Endothelial cell of umbilical vein (primary cell): ENCODE measurements around the gene TRPM5. TPM values are rescaled to one million over a fixed set of nuclear protein-coding genes. Genes with fewer than 3 reads are reported as not detected.

Experiments
- BruUV-seq: library from RNA; stranded (reverse); fragments of 400-500 nt; replicated peaks from 2 replicates; lab custom pipeline; 2021; lab: Mats Ljungman, UMichigan
- CTCF ChIA-PET: fragments of 300-600, 350-600 bp; sonication (Branson Sonifier 250); formaldehyde crosslinking; loops from one replicate; lab custom pipeline; 2021; ENCODE audit warnings: antibody characterized with exemption, inconsistent platforms; lab: Charles Lee
- POLR2A ChIA-PET: fragments of 300-600, 350-600 bp; sonication (Branson Sonifier 250); formaldehyde crosslinking; loops from one replicate; lab custom pipeline; 2021; ENCODE audit warnings: antibody characterized with exemption, inconsistent platforms; lab: Charles Lee
- DNase-seq: peaks from one replicate; pipeline ENCODE4 v3.0.0-alpha.2; 2011; ENCODE audit warnings: low read depth, low spot score
- FAIRE-seq: peaks from 2 replicates; lab custom pipeline; 2011; peaks lifted over from hg19 to GRCh38; lab: Jason Lieb, UNC
- H2AFZ ChIP-seq: 2 replicates; pipeline ENCODE4 v1.6.0; 2012; ENCODE audit warnings: low read depth, low read length, control low read depth, inconsistent platforms
- H3K27ac ChIP-seq: 2 replicates; pipeline ENCODE4 v1.5.1; 2011; ENCODE audit warnings: low read depth, mild to moderate bottlenecking, control low read depth, low read length, moderate library complexity; ENCODE audit not compliant: insufficient read depth
- H3K27me3 ChIP-seq, 2 experiments: 2 replicates each; pipeline versions ENCODE4 v1.6.0 to v1.6.1; 2011; ENCODE audit warnings: low read length in 2 of 2, mixed read lengths in 1 of 2; ENCODE audit not compliant: control insufficient read depth in 2 of 2, insufficient read depth in 2 of 2
- H3K36me3 ChIP-seq, 2 experiments: 2 replicates in 1 of 2; 3 replicates in 1 of 2; pipeline ENCODE4 v1.5.1; 2011; ENCODE audit warnings: low read length in 2 of 2, mild to moderate bottlenecking in 1 of 2, moderate library complexity in 1 of 2; ENCODE audit not compliant: control insufficient read depth in 2 of 2, insufficient read depth in 2 of 2; ENCODE audit errors: extremely low read depth in 1 of 2
- H3K4me1 ChIP-seq: 3 replicates; pipeline ENCODE4 v1.5.1; 2011; ENCODE audit warnings: mild to moderate bottlenecking, low read length; ENCODE audit not compliant: control insufficient read depth, insufficient read depth; ENCODE audit errors: extremely low read depth
- H3K4me2 ChIP-seq: 2 replicates; pipeline ENCODE4 v1.6.1; 2011; ENCODE audit warnings: low read length, control low read depth, mixed read lengths; ENCODE audit not compliant: insufficient read depth
- H3K4me3 ChIP-seq, 3 experiments: fragments of 200-600 bp in 1 of 3; sonication (generic), shearing (Covaris generic) in 1 of 3; replicated peaks in 1 of 3; 2 replicates each; pipeline ENCODE4 v1.5.1; 2011 to 2016; ENCODE audit warnings: control low read depth in 3 of 3, low read length in 3 of 3, mild to moderate bottlenecking in 2 of 3, inconsistent platforms in 1 of 3, low read depth in 1 of 3, moderate library complexity in 1 of 3; ENCODE audit not compliant: insufficient read depth in 1 of 3
- H3K79me2 ChIP-seq: 2 replicates; pipeline ENCODE4 v1.6.0; 2012; ENCODE audit warnings: low read length, inconsistent platforms; ENCODE audit not compliant: control insufficient read depth, insufficient read depth
- H3K9ac ChIP-seq: replicated peaks from 2 replicates; pipeline ENCODE3; 2011; ENCODE audit warnings: low read length, control low read depth; ENCODE audit not compliant: insufficient read depth; ENCODE audit errors: extremely low read depth
- H3K9me1 ChIP-seq: replicated peaks from 3 replicates; pipeline ENCODE4 v1.6.0; 2011; ENCODE audit warnings: mild to moderate bottlenecking, low read length; ENCODE audit not compliant: control insufficient read depth, insufficient read depth; ENCODE audit errors: extremely low read depth
- H3K9me3 ChIP-seq: replicated peaks from 2 replicates; pipeline ENCODE4 v1.5.1; 2012; ENCODE audit warnings: low read length, inconsistent platforms; ENCODE audit not compliant: control insufficient read depth, insufficient read depth
- H4K20me1 ChIP-seq: replicated peaks from 2 replicates; pipeline ENCODE3; 2011; ENCODE audit warnings: mild to moderate bottlenecking, low read length; ENCODE audit not compliant: control insufficient read depth, insufficient read depth; ENCODE audit errors: extremely low read depth
- GATA2 ChIP-seq: IDR thresholded peaks from 2 replicates; pipeline ENCODE4 v1.7.0; 2011; ENCODE audit warnings: low read depth, mild to moderate bottlenecking, moderate library complexity, mixed read lengths, low read length; ENCODE audit not compliant: insufficient read length, insufficient read depth
- JUN ChIP-seq: IDR thresholded peaks from 2 replicates; pipeline ENCODE4 v1.6.1; 2011; ENCODE audit warnings: borderline replicate concordance, low read depth; ENCODE audit not compliant: insufficient read length, insufficient read depth
- MAX ChIP-seq: IDR thresholded peaks from 2 replicates; pipeline ENCODE4 v1.6.1; 2011; ENCODE audit not compliant: insufficient read depth, insufficient read length
- dilution Hi-C: fragments of 300-500 bp; cut with MboI; formaldehyde crosslinking; loops from one replicate; pipeline ENCODE4 v1.15.0; 2019; ENCODE audit warnings: low sequenced_read_pairs; ENCODE audit not compliant: extremely low pct_ligation_motif_present
- intact Hi-C: fragments of 100-400 bp; cut with micrococcal nuclease; formaldehyde crosslinking; loops from one replicate; pipeline ENCODE4 v1.10.0; 2022
- polyA plus RNA-seq, 4 experiments: library from polyadenylated mRNA; depleted of rRNA in 3 of 4; stranded (reverse) in 3 of 4; unstranded in 1 of 4; fragments of >200 nt; gene quantifications; 2 replicates each; pipeline versions ENCODE4 v1.2.1 to v1.2.3, GENCODE V29; 2011 to 2012; ENCODE audit warnings: missing spikeins in 1 of 4
- total RNA-seq: library from RNA; stranded (reverse); gene quantifications from 2 replicates; pipeline ENCODE4 v1.2.3, GENCODE V29; 2021

The TRPM5 gene
- total and polyA plus RNA-seq, 2 donors (not counting 3 experiments of a cell fraction or from before 2014, with no cell fraction given), result not detected

DNA sequence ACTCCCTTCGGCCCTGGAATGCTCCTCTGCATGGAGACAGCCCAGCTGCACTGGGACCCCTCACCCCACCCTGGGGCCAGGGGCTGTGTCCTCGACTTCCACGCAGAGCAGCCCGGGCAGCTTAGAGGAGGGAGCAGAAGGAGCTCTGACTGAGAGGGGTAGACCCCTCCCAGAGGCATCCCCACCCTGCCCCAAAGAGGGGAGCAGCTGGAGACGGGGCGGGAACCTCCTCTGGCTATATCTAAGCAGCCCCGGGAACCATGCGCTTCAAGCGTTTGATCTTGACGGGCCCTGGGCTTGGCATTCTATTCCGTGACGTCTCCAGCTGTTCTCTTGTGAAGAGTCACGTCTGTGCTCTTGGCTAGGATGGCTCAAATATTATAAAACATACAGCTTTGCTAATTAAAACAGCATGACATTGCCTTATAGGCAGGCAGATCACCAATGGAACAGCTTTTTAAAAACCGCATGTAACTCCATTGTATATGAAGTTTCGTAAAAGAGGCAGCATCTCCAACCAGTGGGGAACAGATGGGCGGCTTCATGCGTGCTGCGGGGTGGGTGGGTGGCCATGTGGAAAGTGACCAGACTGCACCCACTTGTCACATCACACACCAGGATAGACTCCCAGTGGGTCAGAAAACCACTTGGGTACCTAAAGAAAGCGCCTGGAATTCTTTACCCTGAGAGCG, 8.2 kb upstream of the TRPM5 start:
- Histone ChIP-seq H3K27ac (no peak overlapping the region), H2AFZ (no peak overlapping the region), H3K9me1 (no peaks in the 10 kb centered on the region), H4K20me1 (no peaks in the 10 kb centered on the region), H3K4me3 (no peak overlapping the region), H3K9me3 (no peaks in the 10 kb centered on the region), H3K79me2 (no peaks in the 10 kb centered on the region), H3K36me3 (no peaks in the 10 kb centered on the region), H3K4me2 (no peak overlapping the region), H3K27me3 (no peaks in the 10 kb centered on the region), H3K4me1 (no peaks in the 10 kb centered on the region), H3K9ac (no peak overlapping the region)
- BruUV-seq, result no TSS peak
- DNase-seq (no peak), FAIRE-seq (no peak)
- ChIA-PET CTCF (no interaction called here), POLR2A (no interaction called here)
- TF ChIP-seq GATA2 (no peak), JUN (no peak), MAX (no peak)
- dilution Hi-C loops (no loop called here), intact Hi-C loops (no loop called here)

DNA sequence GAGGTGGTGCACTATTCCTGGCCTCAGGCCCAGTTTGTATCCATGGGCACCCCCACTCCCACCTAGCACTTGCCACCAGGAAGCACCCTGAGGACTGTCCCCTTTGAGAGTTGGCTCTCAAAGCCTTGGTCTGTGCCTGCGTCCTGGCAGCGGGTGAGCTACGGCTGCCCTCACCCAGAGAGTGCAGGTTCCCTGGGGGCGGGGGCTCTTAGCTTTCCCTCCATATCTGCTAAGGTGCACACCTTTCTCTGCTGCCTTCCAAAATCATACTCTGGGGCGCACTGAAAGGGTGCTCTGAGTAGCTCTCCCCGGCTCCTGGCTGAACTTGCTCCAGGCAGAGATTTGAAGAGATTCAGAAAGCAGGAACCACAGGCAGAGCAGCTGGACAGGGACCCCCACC, 7.6 kb upstream of the TRPM5 start:
- TF ChIP-seq JUN (no peak), MAX (no peak)

More for the DNA sequence above, 7.6 kb upstream of the TRPM5 start:
- Histone ChIP-seq H3K4me2 (no peak overlapping the region), H3K9ac (no peak overlapping the region), H3K79me2 (no peaks in the 10 kb centered on the region), H3K9me3 (no peaks in the 10 kb centered on the region), H3K9me1 (no peaks in the 10 kb centered on the region), H3K4me1 (no peaks in the 10 kb centered on the region), H3K27ac (no peak overlapping the region), H3K27me3 (no peaks in the 10 kb centered on the region), H4K20me1 (no peaks in the 10 kb centered on the region), H3K4me3 (no peak overlapping the region), H2AFZ (no peak overlapping the region), H3K36me3 (no peaks in the 10 kb centered on the region)
- dilution Hi-C loops (no loop called here), intact Hi-C loops (no loop called here)
- ChIA-PET POLR2A (no interaction called here), CTCF (no interaction called here)
- DNase-seq (no peak), FAIRE-seq (no peak)
- BruUV-seq, result no TSS peak
